IPS DF 6.9 (cell line): ENCODE data around the gene PUS10.

Source experiments
- DNase-seq: peaks from one replicate; pipeline ENCODE4 v3.0.0-alpha.2; 2013; ENCODE audit warnings: low read depth, low spot score
- H3K27ac ChIP-seq: one replicate; pipeline ENCODE4 v1.5.1; 2013; ENCODE audit warnings: low read length, control low read depth
- H3K27me3 ChIP-seq: 2 replicates; pipeline ENCODE4 v1.6.1; 2013; ENCODE audit warnings: mild to moderate bottlenecking, low read length; ENCODE audit not compliant: control insufficient read depth, insufficient read depth
- H3K36me3 ChIP-seq: 2 replicates; pipeline ENCODE4 v1.6.1; 2013; ENCODE audit warnings: low read length; ENCODE audit not compliant: control insufficient read depth, insufficient read depth
- H3K4me1 ChIP-seq: 2 replicates; pipeline ENCODE4 v1.6.1; 2013; ENCODE audit warnings: low read length; ENCODE audit not compliant: control insufficient read depth, insufficient read depth
- H3K4me3 ChIP-seq: 2 replicates; pipeline ENCODE4 v1.5.1; 2013; ENCODE audit warnings: mild to moderate bottlenecking, low read length
- H3K9me3 ChIP-seq: 2 replicates; pipeline ENCODE4 v1.6.1; 2013; ENCODE audit warnings: low read length, inconsistent platforms; ENCODE audit not compliant: control insufficient read depth, insufficient read depth
- WGBS: extraction: QIAGEN DNeasy Blood & Tissue Kit; methylation state at CpG from one replicate; pipeline ENCODE4 v1.1.7; 2013; ENCODE audit warnings: mixed read lengths, missing lambda C conversion rate; ENCODE audit not compliant: insufficient read length, insufficient coverage; 5-methylcytosine and 5-hydroxymethylcytosine counted together

Gene PUS10

GRCh38 chr2:60973705-60974104 is 44.4 kb downstream of the PUS10 start:
- Histone ChIP-seq H3K9me3 (no peaks in the 10 kb centered on the region), H3K4me1 (peaks cover 2% of the 10 kb centered on the region; the same call in 1 of the 2 replicates), H3K27ac (no peak overlapping the region), H3K36me3 (no peaks in the 10 kb centered on the region), H3K27me3 (no peaks in the 10 kb centered on the region), H3K4me3 (no peak overlapping the region)
- no peak for DNase-seq
- no CpG with 5 or more reads among the region's 5 CpGs for WGBS

DNA sequence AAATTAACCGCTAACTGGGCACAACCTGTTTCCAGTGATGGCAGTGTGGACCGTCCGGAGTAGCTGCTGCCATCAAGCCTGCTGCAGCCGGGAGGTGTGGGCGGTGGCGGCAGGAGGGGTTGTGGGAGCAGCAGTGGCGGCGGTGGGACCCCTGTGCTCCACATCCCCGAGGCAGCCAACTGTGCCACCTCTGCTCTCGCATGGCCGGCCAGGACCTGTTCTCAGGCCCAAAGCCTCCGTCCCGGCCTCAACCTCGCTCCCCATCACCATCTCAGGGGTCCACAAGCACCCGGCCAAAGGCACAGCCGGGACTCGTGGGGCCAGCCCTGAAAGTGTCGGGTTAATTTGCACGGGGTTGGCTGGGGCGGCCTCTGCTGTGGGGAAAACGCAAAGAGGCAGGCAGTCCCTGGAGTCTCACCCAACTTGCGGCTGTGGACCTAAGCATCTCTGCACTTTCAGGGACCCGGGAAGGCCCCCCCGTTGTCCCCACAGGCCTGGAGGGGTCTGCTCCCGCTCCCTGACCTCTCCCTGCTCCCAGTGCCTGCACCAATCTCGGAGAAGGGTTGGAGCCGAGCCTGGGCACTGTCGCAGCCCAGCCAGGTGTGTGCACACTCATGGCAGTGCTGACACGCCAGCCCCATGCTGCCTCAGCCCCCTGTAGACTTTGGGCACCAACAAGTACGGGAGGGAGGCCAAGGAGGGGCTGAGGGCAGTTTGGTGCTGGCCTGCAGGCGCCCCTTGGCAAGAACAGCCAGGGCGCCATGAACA is 45.0 kb downstream of the PUS10 start:
- Histone ChIP-seq H3K4me1 (peaks cover 2% of the 10 kb centered on the region; the same call in 1 of the 2 replicates), H3K27me3 (no peaks in the 10 kb centered on the region), H3K36me3 (no peaks in the 10 kb centered on the region), H3K9me3 (no peaks in the 10 kb centered on the region), H3K27ac (no peak overlapping the region), H3K4me3 (no peak overlapping the region; the same call in 1 of the 2 replicates)
- no CpG with 5 or more reads among the region's 32 CpGs for WGBS
- DNase-seq = no peak

GRCh38 chr2:60966507-60967405 is 51.3 kb downstream of the PUS10 start:
- WGBS = no CpG with 5 or more reads among the region's 1 CpG
- no peak overlapping the region for H3K27ac ChIP-seq
- H3K4me3 ChIP-seq = no peak overlapping the region
- no peaks in the 10 kb centered on the region for H3K9me3 ChIP-seq
- no peak for DNase-seq
- H3K36me3 ChIP-seq = no peaks in the 10 kb centered on the region
- no peaks in the 10 kb centered on the region for H3K27me3 ChIP-seq
- H3K4me1 ChIP-seq = no peaks in the 10 kb centered on the region

DNA sequence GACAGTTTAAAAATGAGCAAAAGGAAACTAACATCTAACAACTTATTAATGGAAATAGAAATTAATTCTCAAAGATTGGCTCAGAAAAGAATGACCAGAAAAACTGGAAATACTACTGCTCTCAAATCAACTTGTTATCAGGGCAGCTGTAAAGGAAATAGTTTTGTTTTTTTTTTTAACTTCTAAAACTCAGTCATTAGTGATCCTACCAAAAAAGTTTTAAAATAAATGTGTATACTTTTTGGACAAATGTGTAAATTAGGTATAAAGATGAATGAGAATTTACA is 52.6 kb downstream of the PUS10 start:
- no peaks in the 10 kb centered on the region for H3K27me3 ChIP-seq
- no peak for DNase-seq
- H3K9me3 ChIP-seq = no peaks in the 10 kb centered on the region
- H3K4me3 ChIP-seq = no peak overlapping the region
- H3K4me1 ChIP-seq = no peaks in the 10 kb centered on the region
- H3K36me3 ChIP-seq = no peaks in the 10 kb centered on the region
- no peak overlapping the region for H3K27ac ChIP-seq

DNA sequence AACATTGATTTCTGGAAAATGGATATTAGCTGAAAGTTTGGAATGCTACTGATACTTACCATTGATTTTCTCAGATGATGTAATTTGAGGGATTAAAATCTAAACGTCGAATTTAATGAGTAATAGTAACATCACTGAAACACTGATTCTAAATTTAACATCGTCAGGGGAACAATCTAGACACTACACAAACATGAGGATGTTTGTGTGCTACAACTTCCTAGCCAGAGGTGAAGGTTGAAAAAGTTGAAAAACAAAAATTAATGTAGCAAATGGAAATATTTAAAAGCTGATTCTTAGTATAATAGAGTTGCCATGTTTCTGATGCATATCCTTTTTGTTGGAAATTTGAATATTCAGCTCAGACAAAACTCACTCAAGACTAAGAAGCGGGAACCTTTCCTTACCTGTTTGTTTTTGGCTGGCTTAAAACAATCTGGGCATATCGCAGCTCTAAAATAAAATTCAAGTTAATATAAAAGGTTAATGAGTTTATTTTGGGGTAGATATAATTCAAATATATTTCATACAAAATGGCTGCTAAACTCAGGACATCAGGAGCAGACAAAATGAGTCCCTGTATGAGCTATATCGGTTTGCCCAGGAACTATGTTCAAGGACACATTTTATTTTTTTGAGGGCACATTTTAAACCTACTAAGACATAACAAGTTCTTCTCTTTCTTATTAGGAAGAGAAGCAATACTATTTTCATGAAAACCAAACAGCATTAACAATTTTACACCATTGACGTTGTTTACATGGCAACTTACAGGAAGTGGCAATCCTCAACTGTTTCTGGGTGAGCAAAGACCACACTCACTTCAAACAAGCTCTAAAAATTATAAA is 53.2 kb downstream of the PUS10 start:
- H3K27me3 ChIP-seq = no peaks in the 10 kb centered on the region
- H3K4me3 ChIP-seq = no peak overlapping the region
- DNase-seq = no peak
- no peak overlapping the region for H3K27ac ChIP-seq
- no peaks in the 10 kb centered on the region for H3K36me3 ChIP-seq
- H3K9me3 ChIP-seq = no peaks in the 10 kb centered on the region
- no CpG with 5 or more reads among the region's 7 CpGs for WGBS
- no peaks in the 10 kb centered on the region for H3K4me1 ChIP-seq

- H3K4me3 ChIP-seq = no peak overlapping the region
Measured at GRCh38 chr2:60963190-60963589, 54.9 kb downstream of the PUS10 start.

GRCh38 chr2:60962528-60962927 is 55.5 kb downstream of the PUS10 start:
- H3K4me1 ChIP-seq = no peaks in the 10 kb centered on the region
- H3K27ac ChIP-seq = no peak overlapping the region
- H3K4me3 ChIP-seq = no peak overlapping the region
- H3K27me3 ChIP-seq = no peaks in the 10 kb centered on the region
- no peak for DNase-seq
- no peaks in the 10 kb centered on the region for H3K9me3 ChIP-seq
- H3K36me3 ChIP-seq = no peaks in the 10 kb centered on the region
- 100% methylated on average over 1 of the region's 2 CpGs for WGBS

More at GRCh38 chr2:60963190-60963589, 54.9 kb downstream of the PUS10 start:
- Histone ChIP-seq H3K27me3 (no peaks in the 10 kb centered on the region), H3K27ac (no peak overlapping the region), H3K9me3 (no peaks in the 10 kb centered on the region), H3K36me3 (no peaks in the 10 kb centered on the region), H3K4me1 (no peaks in the 10 kb centered on the region)
- DNase-seq = no peak

- no peaks in the 10 kb centered on the region for H3K36me3 ChIP-seq
- no peaks in the 10 kb centered on the region for H3K4me1 ChIP-seq
- no CpG with 5 or more reads among the region's 4 CpGs for WGBS
- no peaks in the 10 kb centered on the region for H3K27me3 ChIP-seq
- no peaks in the 10 kb centered on the region for H3K9me3 ChIP-seq
- no peak for DNase-seq
- H3K4me3 ChIP-seq = no peak overlapping the region
- H3K27ac ChIP-seq = no peak overlapping the region
Measured at GRCh38 chr2:60961457-60961856, 56.6 kb downstream of the PUS10 start.

DNA sequence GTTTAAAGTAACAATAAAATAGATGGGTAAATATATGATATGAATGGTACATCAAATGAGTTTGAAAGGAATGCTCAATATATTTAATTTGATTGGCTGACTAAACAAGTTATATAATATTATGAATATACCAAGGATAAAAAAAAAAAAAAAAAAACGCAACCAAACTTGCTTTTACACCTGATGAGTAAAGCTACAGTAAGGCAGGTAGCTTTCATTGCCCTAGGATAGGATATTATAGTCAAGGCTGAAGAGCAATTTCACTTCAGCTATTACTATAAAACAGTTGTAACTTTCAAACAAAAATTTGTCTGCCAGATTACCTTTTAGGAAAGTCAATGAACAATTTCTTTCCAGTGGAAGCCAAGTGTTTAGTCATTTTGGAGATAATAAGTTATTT is 57.3 kb downstream of the PUS10 start:
- no CpG with 5 or more reads among the region's 1 CpG for WGBS
- Histone ChIP-seq H3K4me1 (no peaks in the 10 kb centered on the region), H3K9me3 (no peaks in the 10 kb centered on the region), H3K27me3 (no peaks in the 10 kb centered on the region), H3K4me3 (no peak overlapping the region), H3K36me3 (no peaks in the 10 kb centered on the region), H3K27ac (no peak overlapping the region)
- no peak for DNase-seq

DNA sequence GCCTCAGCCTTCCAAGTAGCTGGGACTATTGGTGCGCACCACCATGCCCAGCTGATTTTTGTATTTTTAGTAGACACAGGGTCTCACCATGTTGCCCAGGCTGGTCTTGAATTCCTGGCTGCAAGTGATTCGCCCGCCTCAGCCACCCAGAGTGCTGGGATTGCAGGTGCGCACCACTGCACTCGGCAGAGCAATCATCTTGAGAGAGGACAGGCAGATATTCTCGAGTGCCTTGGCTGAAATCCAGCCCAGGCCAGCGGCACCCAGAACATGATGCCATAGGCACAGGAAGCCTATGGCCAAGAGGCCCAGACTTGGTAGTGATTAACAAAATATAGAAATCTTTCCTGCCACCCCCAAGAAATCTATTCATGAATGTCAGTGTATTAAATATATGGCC is 58.6 kb downstream of the PUS10 start:
- no CpG with 5 or more reads among the region's 7 CpGs for WGBS
- no peak overlapping the region for H3K27ac ChIP-seq
- no peak for DNase-seq

More for the DNA sequence above, 58.6 kb downstream of the PUS10 start:
- no peaks in the 10 kb centered on the region for H3K9me3 ChIP-seq
- H3K4me1 ChIP-seq = no peaks in the 10 kb centered on the region
- H3K4me3 ChIP-seq = no peak overlapping the region
- no peaks in the 10 kb centered on the region for H3K36me3 ChIP-seq
- no peaks in the 10 kb centered on the region for H3K27me3 ChIP-seq
